GM19438 (cell line): ENCODE measurements around the gene SLC41A3.
"Not testable (repeated sequence)": the region's sequence is repeated elsewhere in the genome, so short reads cannot be mapped to it uniquely, and the experiment has no call there.

ENCODE experiments used
- ATAC-seq: cut with Tn5 transposase; IDR thresholded peaks from one replicate; pipeline ENCODE4 v1.9.1; 2021; ENCODE audit warnings: low read depth; ENCODE audit not compliant: unreplicated experiment

SLC41A3 gene

GRCh38 chr3:125963834-125964233 lies 120.1 kb downstream of the SLC41A3 start:
- ATAC-seq = not testable (repeated sequence)

GRCh38 chr3:125961289-125961589 lies 122.7 kb downstream of the SLC41A3 start:
- ATAC-seq = no peak

GRCh38 chr3:125960456-125961288 lies 123.3 kb downstream of the SLC41A3 start:
- ATAC-seq = no peak

- no peak for ATAC-seq
Measured at GRCh38 chr3:125960066-125960424, 123.9 kb downstream of the SLC41A3 start.

GRCh38 chr3:125959317-125960065 lies 124.4 kb downstream of the SLC41A3 start:
- ATAC-seq = no peak

- ATAC-seq = no peak
Measured at GRCh38 chr3:125958511-125959316, 125.2 kb downstream of the SLC41A3 start.

- ATAC-seq = no peak
Measured at GRCh38 chr3:125957674-125958510, 126.0 kb downstream of the SLC41A3 start.

GRCh38 chr3:125957020-125957419 lies 126.9 kb downstream of the SLC41A3 start:
- ATAC-seq = not testable (repeated sequence)
